Loucy (cell line): ENCODE measurements around the gene SOX8.

Source experiments
- H2AFZ ChIP-seq: fragments of 200-600 bp; sonication (generic); 2 replicates; pipeline ENCODE4 v1.6.0; 2016; ENCODE audit warnings: antibody characterized with exemption, mild to moderate bottlenecking, low read length, moderate library complexity
- H3F3A ChIP-seq: fragments of 200-600 bp; 2 replicates; pipeline ENCODE4 v1.6.0; 2016; ENCODE audit warnings: antibody characterized with exemption, low read depth, mild to moderate bottlenecking
- H3K27me3 ChIP-seq: fragments of 200-600 bp; sonication (generic); 2 replicates; pipeline ENCODE4 v1.6.1; 2014; ENCODE audit warnings: low read length, mild to moderate bottlenecking; ENCODE audit not compliant: insufficient read depth, poor library complexity, severe bottlenecking
- H3K36me3 ChIP-seq: fragments of 200-600 bp; sonication (generic); 2 replicates; pipeline ENCODE4 v1.6.1; 2016; ENCODE audit warnings: low read length; ENCODE audit not compliant: insufficient read depth
- H3K4me1 ChIP-seq: fragments of 200-600 bp; sonication (generic); 2 replicates; pipeline ENCODE4 v1.5.1; 2014; ENCODE audit warnings: low read length, mild to moderate bottlenecking; ENCODE audit not compliant: insufficient read depth, poor library complexity, severe bottlenecking
- H3K4me2 ChIP-seq: fragments of 200-600 bp; sonication (generic); 2 replicates; pipeline ENCODE4 v1.6.0; 2014; ENCODE audit warnings: antibody characterized with exemption, low read length, low read depth, mild to moderate bottlenecking; ENCODE audit not compliant: poor library complexity, severe bottlenecking
- H3K4me3 ChIP-seq: fragments of 200-600 bp; sonication (generic); 2 replicates; pipeline ENCODE4 v1.5.1; 2014; ENCODE audit warnings: low read length, mild to moderate bottlenecking, mixed read lengths; ENCODE audit not compliant: poor library complexity, severe bottlenecking
- H3K79me2 ChIP-seq: fragments of 200-600 bp; sonication (generic); 2 replicates; pipeline ENCODE4 v1.6.1; 2014; ENCODE audit warnings: low read length; ENCODE audit not compliant: insufficient read depth
- H3K9ac ChIP-seq: fragments of 200-600 bp; sonication (generic); 2 replicates; pipeline ENCODE4 v1.6.0; 2014; ENCODE audit warnings: mild to moderate bottlenecking, low read depth, low read length, moderate library complexity; ENCODE audit not compliant: poor library complexity, severe bottlenecking
- H3K9me2 ChIP-seq: fragments of 200-600 bp; sonication (generic); replicated peaks from 2 replicates; pipeline ENCODE4 v1.6.1; 2016; ENCODE audit warnings: low read depth, low read length, mixed read lengths
- H3K9me3 ChIP-seq: fragments of 200-600 bp; sonication (generic); 2 replicates; pipeline ENCODE4 v1.6.1; 2014; ENCODE audit warnings: mild to moderate bottlenecking, antibody characterized with exemption, low read length, low read depth; ENCODE audit not compliant: insufficient read depth
- H4K20me1 ChIP-seq: fragments of 200-600 bp; sonication (generic); 2 replicates; pipeline ENCODE4 v1.6.0; 2014; ENCODE audit warnings: antibody characterized with exemption, low read length, mild to moderate bottlenecking; ENCODE audit not compliant: insufficient read depth, poor library complexity, severe bottlenecking
- CTCF ChIP-seq: fragments of 200-600 bp; sonication (generic); conservative IDR thresholded peaks from 2 replicates; pipeline ENCODE4 v1.5.1; 2014; ENCODE audit warnings: mild to moderate bottlenecking, antibody characterized with exemption, low read length
- EZH2phosphoT487 ChIP-seq: fragments of 200-600 bp; IDR thresholded peaks from 2 replicates; pipeline ENCODE4 v1.6.1; 2018; ENCODE audit warnings: antibody characterized with exemption, mild to moderate bottlenecking, moderate library complexity, borderline replicate concordance

SOX8 gene

GRCh38 chr16:1020091-1020399 lies 38.5 kb downstream of the SOX8 start:
- no peak overlapping the region for H3K4me2 ChIP-seq
- TF ChIP-seq EZH2phosphoT487 (no peak), CTCF (no peak)
- no peaks in the 10 kb centered on the region for H3K36me3 ChIP-seq
- no peaks in the 10 kb centered on the region for H3K9me2 ChIP-seq
- no peaks in the 10 kb centered on the region for H3K4me1 ChIP-seq
- H3K4me3 ChIP-seq, result no peak overlapping the region
- no peaks in the 10 kb centered on the region for H3K9me3 ChIP-seq
- no peak overlapping the region for H2AFZ ChIP-seq
- H3K9ac ChIP-seq, result no peak overlapping the region
- H3F3A ChIP-seq, result no peaks in the 10 kb centered on the region
- no peaks in the 10 kb centered on the region for H3K27me3 ChIP-seq
- H4K20me1 ChIP-seq, result no peaks in the 10 kb centered on the region
- no peaks in the 10 kb centered on the region for H3K79me2 ChIP-seq

GRCh38 chr16:1020591-1020990 lies 39.0 kb downstream of the SOX8 start:
- TF ChIP-seq CTCF, result no peak
- no peak for TF ChIP-seq EZH2phosphoT487
- Histone ChIP-seq H3K36me3 (no peaks in the 10 kb centered on the region), H3K4me1 (no peaks in the 10 kb centered on the region), H3K4me2 (no peak overlapping the region), H3K9me3 (peaks cover 3% of the 10 kb centered on the region; the same call in 1 of the 2 replicates), H3K79me2 (no peaks in the 10 kb centered on the region), H3K9ac (no peak overlapping the region), H3K4me3 (no peak overlapping the region), H2AFZ (no peak overlapping the region), H3K9me2 (no peaks in the 10 kb centered on the region), H4K20me1 (no peaks in the 10 kb centered on the region), H3K27me3 (no peaks in the 10 kb centered on the region), H3F3A (no peaks in the 10 kb centered on the region)

GRCh38 chr16:1021553-1022160 lies 40.1 kb downstream of the SOX8 start:
- TF ChIP-seq EZH2phosphoT487 (no peak), CTCF (no peak)
- Histone ChIP-seq H3K9me2 (no peaks in the 10 kb centered on the region), H3K4me1 (no peaks in the 10 kb centered on the region), H3K4me2 (no peak overlapping the region), H3K27me3 (no peaks in the 10 kb centered on the region), H3F3A (no peaks in the 10 kb centered on the region), H3K79me2 (no peaks in the 10 kb centered on the region), H3K9ac (no peak overlapping the region), H4K20me1 (no peaks in the 10 kb centered on the region), H2AFZ (no peak overlapping the region), H3K9me3 (peaks cover 3% of the 10 kb centered on the region; the same call in 1 of the 2 replicates), H3K4me3 (no peak overlapping the region), H3K36me3 (no peaks in the 10 kb centered on the region)
